HepG2 (cell line): Measurements from ENCODE around the gene TLX1. TPM values are rescaled to one million over a fixed set of nuclear protein-coding genes. Genes with fewer than 3 reads are reported as not detected.

ENCODE experiments used
- ATAC-seq: fragments of 200-7000 bp; cut with Tn5 transposase; 3 replicates; pipeline ENCODE4 v1.9.1; 2020; ENCODE audit warnings: mild to moderate bottlenecking, moderate library complexity
- BruUV-seq: library from RNA; stranded (reverse); fragments of 400-500 nt; replicated peaks from 2 replicates; lab custom pipeline; 2021; lab: Mats Ljungman, UMichigan
- CTCF ChIA-PET: fragments of 300-600 bp; formaldehyde crosslinking; extraction: SDS; loops from one replicate; lab custom pipeline; 2021; ENCODE audit warnings: low total read pairs, inconsistent platforms, low intra/inter-chr PET ratio; lab: Yijun Ruan, JAX
- POLR2A ChIA-PET: fragments of 350-600 bp; sonication (Branson Sonifier 250); formaldehyde crosslinking; loops from one replicate; lab custom pipeline; 2020; ENCODE audit warnings: antibody characterized with exemption, inconsistent platforms; lab: Yijun Ruan, JAX
- DNase-seq: peaks from one replicate; pipeline ENCODE4 v3.0.0-alpha.2; 2015; ENCODE audit warnings: low spot score
- FAIRE-seq: peaks from 3 replicates; lab custom pipeline; 2011; peaks lifted over from hg19 to GRCh38; lab: Jason Lieb, UNC
- H2AFZ ChIP-seq: one replicate; pipeline ENCODE4 v1.6.1; 2011; ENCODE audit warnings: low read length, inconsistent platforms
- H3K27ac ChIP-seq: fragments of 300-600 bp; 3 replicates; pipeline ENCODE4 v1.8.0; 2011; ENCODE audit warnings: mixed run types, mild to moderate bottlenecking, mixed read lengths, low read length, inconsistent platforms; ENCODE audit not compliant: insufficient read depth; ENCODE audit errors: extremely low read length
- H3K27me3 ChIP-seq, 2 experiments: fragments of 200-600 bp in 1 of 2; 2 replicates in 1 of 2; 3 replicates in 1 of 2; pipeline versions ENCODE4 v1.6.0 to v1.8.0; 2011; ENCODE audit warnings: low read length in 2 of 2, mild to moderate bottlenecking in 2 of 2, moderate library complexity in 2 of 2, inconsistent platforms in 1 of 2; ENCODE audit not compliant: insufficient read depth in 2 of 2, control insufficient read depth in 1 of 2
- H3K36me3 ChIP-seq, 2 experiments: fragments of 200-600 bp in 1 of 2; replicated peaks in 1 of 2; 2 replicates in 1 of 2; 3 replicates in 1 of 2; pipeline versions ENCODE4 v1.5.1 to v1.8.0; 2011; ENCODE audit warnings: low read length in 2 of 2, inconsistent platforms in 1 of 2; ENCODE audit not compliant: insufficient read depth in 2 of 2, control insufficient read depth in 1 of 2
- H3K4me1 ChIP-seq: 2 replicates; pipeline ENCODE4 v1.5.1; 2012; ENCODE audit warnings: low read length, inconsistent platforms; ENCODE audit not compliant: insufficient read depth
- H3K4me2 ChIP-seq: 2 replicates; pipeline ENCODE4 v1.6.0; 2011; ENCODE audit warnings: low read depth, low read length, inconsistent platforms
- H3K4me3 ChIP-seq, 3 experiments: fragments of 200-600 bp in 1 of 3; sonication (generic), shearing (Covaris generic) in 1 of 3; replicated peaks in 1 of 3; 2 replicates each; pipeline ENCODE4 v1.5.1; 2011 to 2016; ENCODE audit warnings: low read length in 3 of 3, inconsistent platforms in 2 of 3, low read depth in 2 of 3, mild to moderate bottlenecking in 2 of 3, control low read depth in 1 of 3, mixed read lengths in 1 of 3; ENCODE audit not compliant: insufficient read depth in 1 of 3
- H3K79me2 ChIP-seq: one replicate; pipeline ENCODE4 v1.6.1; 2011; ENCODE audit warnings: low read length, inconsistent platforms; ENCODE audit not compliant: insufficient read depth
- H3K9ac ChIP-seq: 2 replicates; pipeline ENCODE4 v1.6.0; 2011; ENCODE audit warnings: mild to moderate bottlenecking, low read depth, low read length, inconsistent platforms; ENCODE audit not compliant: insufficient read depth
- H3K9me3 ChIP-seq: 2 replicates; pipeline ENCODE4 v1.5.1; 2012; ENCODE audit warnings: mild to moderate bottlenecking, low read length
- H4K20me1 ChIP-seq: 2 replicates; pipeline ENCODE4 v1.6.0; 2011; ENCODE audit warnings: inconsistent platforms, mild to moderate bottlenecking, low read length, moderate library complexity; ENCODE audit not compliant: insufficient read depth
- MAFK ChIP-seq, 2 experiments: IDR thresholded peaks in 1 of 2; conservative IDR thresholded peaks in 1 of 2; 2 replicates each; pipeline ENCODE4 v1.6.1; 2011; ENCODE audit warnings: improper control_type of control experiment in 2 of 2, low read length in 2 of 2
- ZNF569 ChIP-seq: sonication (generic); formaldehyde crosslinking; IDR thresholded peaks from 2 replicates; pipeline ENCODE4 v1.5.0; 2020; ENCODE audit warnings: mild to moderate bottlenecking, missing genetic modification reagents, moderate library complexity, borderline replicate concordance
- ZSCAN30 ChIP-seq: sonication (generic); formaldehyde crosslinking; IDR thresholded peaks from 2 replicates; pipeline ENCODE4 v1.5.0; 2020; ENCODE audit warnings: mild to moderate bottlenecking, missing genetic modification reagents
- WGBS: methylation state at CpG from one replicate; pipeline ENCODE4 v1.1.6; 2017; ENCODE audit warnings: low lambda C conversion rate; 5-methylcytosine and 5-hydroxymethylcytosine counted together
- in situ Hi-C: cut with HindIII; loops from 2 replicates; pipeline ENCODE4 v1.10.0; 2017; ENCODE audit warnings: low pct_unique_long_range_greater_than_20kb; ENCODE audit not compliant: extremely low pct_ligation_motif_present
- intact Hi-C: fragments of 100-400 bp; cut with micrococcal nuclease; formaldehyde crosslinking; loops from one replicate; pipeline ENCODE4 v1.10.0; 2022; ENCODE audit not compliant: unreplicated experiment
- polyA plus RNA-seq, 8 experiments: library from polyadenylated mRNA; depleted of rRNA in 3 of 8; stranded (reverse) in 7 of 8; unstranded in 1 of 8; fragments of >200 nt; fragmentation: Illumina TruSeq in 4 of 8; extraction: Trizol in 4 of 8; gene quantifications; 2 replicates each; pipeline versions ENCODE4 v1.2.1 to v1.2.3, GENCODE V29; 2011 to 2016; ENCODE audit warnings: low read depth in 4 of 8, missing spikeins in 1 of 8, mixed read lengths in 1 of 8; ENCODE audit not compliant: insufficient read depth in 1 of 8
- total RNA-seq, 5 experiments: library from RNA; depleted of rRNA; stranded (reverse); fragments of >200 nt; fragmentation: Illumina TruSeq; extraction: Trizol; gene quantifications; 2 replicates each; pipeline ENCODE4 v1.2.3, GENCODE V29; 2016; ENCODE audit warnings: low read depth in 1 of 5
- TF ChIP-seq, protein P1 (sequence below): sonication (generic); formaldehyde crosslinking; IDR thresholded peaks from 2 replicates; pipeline ENCODE4 v1.5.0; 2020; ENCODE audit warnings: missing genetic modification reagents

Gene TLX1
- total and polyA plus RNA-seq, 2 of the 13 experiments (the other 11 are each of a cell fraction or from before 2014, with no cell fraction given) = 0.07 to 0.26 TPM

- Histone ChIP-seq H3K79me2 (no peaks in the 10 kb centered on the region), H3K27ac (no peak overlapping the region), H3K4me2 (no peak overlapping the region), H2AFZ (no peak overlapping the region), H4K20me1 (no peaks in the 10 kb centered on the region), H3K4me3 (no peak overlapping the region), H3K9ac (no peak overlapping the region), H3K27me3 (peaks cover 17 to 75% of the 10 kb centered on the region in 2 experiments), H3K4me1 (peaks cover 12% of the 10 kb centered on the region), H3K9me3 (no peaks in the 10 kb centered on the region), H3K36me3 (no peaks in the 10 kb centered on the region)
- in situ Hi-C loops (loop anchor here (5.0 kb wide), 1 partner anchor 46 kb away; no protein-coding TSS in a partner anchor), intact Hi-C loops (no loop called here)
- ChIA-PET CTCF (no interaction called here), POLR2A (no interaction called here)
- no peak for DNase-seq
- ATAC-seq = no peak
- FAIRE-seq = no peak
- BruUV-seq = no TSS peak
- 5% methylated on average over 1 of the region's 1 CpG for WGBS
- TF ChIP-seq, protein P1, sequence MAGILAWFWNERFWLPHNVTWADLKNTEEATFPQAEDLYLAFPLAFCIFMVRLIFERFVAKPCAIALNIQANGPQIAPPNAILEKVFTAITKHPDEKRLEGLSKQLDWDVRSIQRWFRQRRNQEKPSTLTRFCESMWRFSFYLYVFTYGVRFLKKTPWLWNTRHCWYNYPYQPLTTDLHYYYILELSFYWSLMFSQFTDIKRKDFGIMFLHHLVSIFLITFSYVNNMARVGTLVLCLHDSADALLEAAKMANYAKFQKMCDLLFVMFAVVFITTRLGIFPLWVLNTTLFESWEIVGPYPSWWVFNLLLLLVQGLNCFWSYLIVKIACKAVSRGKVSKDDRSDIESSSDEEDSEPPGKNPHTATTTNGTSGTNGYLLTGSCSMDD (CRISPR knock-in tag) = no peak
- TF ChIP-seq ZNF569 (CRISPR knock-in tag) = no peak
These were observed 12.2 kb downstream of the TLX1 start for GRCh38 chr10:101143345-101143630.

- CTCF ChIA-PET = no interaction called here
- no peak overlapping the region for H3K4me3 ChIP-seq
- no peak overlapping the region for H3K4me2 ChIP-seq
- in situ Hi-C loops (loop anchor here (5.0 kb wide), 1 partner anchor 47 kb away; no protein-coding TSS in a partner anchor), intact Hi-C loops (no loop called here)
- no TSS peak for BruUV-seq
- H3K9ac ChIP-seq = no peak overlapping the region
- ATAC-seq (no peak), FAIRE-seq (no peak), DNase-seq (no peak)
- POLR2A ChIA-PET = no interaction called here
- no peaks in the 10 kb centered on the region for H4K20me1 ChIP-seq
- peaks cover 18 to 74% of the 10 kb centered on the region in 2 experiments for H3K27me3 ChIP-seq
- no peak overlapping the region for H3K27ac ChIP-seq
- no peaks in the 10 kb centered on the region for H3K79me2 ChIP-seq
- H3K4me1 ChIP-seq = peaks cover 12% of the 10 kb centered on the region
- no peaks in the 10 kb centered on the region for H3K9me3 ChIP-seq
- TF ChIP-seq MAFK (conservative IDR thresholded peaks at IDR 0.05 in 1 of 2, IDR thresholded peaks at IDR 0.05 in 1 of 2; ENCODE audit: low read length in 2 of 2) (0 out of 4 replicates have a peak, but pooled peaks of 1 of the 2 experiments have one; percentile 15), ZSCAN30 (CRISPR knock-in tag) (no peak)
- no peak overlapping the region for H2AFZ ChIP-seq
- H3K36me3 ChIP-seq = no peaks in the 10 kb centered on the region
These were observed 13.0 kb downstream of the TLX1 start for GRCh38 chr10:101144053-101144452.
